Activated CD4-positive, alpha-beta T cell treated with anti-CD3 and anti-CD28 coated beads for 48 hours (primary cell): Measurements from ENCODE around the gene TUG1.

Experiments
- DNase-seq: peaks from one replicate; pipeline ENCODE4 v3.0.0-alpha.2; 2020

Gene TUG1

DNA sequence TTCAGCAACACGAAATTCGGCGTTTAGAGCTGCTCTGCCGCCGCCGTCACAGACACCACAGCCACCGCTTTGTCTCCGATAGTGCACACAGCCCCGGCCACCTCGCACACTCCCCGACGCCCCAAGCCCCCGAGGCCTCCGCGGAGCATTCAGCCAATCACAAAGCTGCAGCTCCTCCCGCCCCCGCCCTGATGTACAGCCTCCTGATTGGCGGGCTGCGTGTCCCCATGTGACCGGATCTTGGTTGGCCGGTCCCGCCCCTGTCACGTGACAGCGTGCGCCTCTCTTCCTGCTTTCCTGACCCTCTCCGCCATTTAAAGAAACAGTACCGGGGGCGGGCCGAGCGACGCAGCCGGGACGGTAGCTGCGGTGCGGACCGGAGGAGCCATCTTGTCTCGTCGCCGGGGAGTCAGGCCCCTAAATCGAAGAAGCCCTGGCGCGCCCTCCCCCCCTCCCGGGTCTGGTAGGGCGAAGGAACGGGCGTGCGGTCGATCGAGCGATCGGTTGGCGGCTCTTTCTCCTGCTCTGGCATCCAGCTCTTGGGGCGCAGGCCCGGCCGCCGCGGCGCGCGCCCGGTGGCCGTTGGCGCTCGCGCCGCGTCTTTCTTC, at the start of gene TUG1:
TUG1 (plus strand) TSS at position 342 of the 608 bp plus-strand sequence.
- DNase-seq, result peak; percentile 98

DNA sequence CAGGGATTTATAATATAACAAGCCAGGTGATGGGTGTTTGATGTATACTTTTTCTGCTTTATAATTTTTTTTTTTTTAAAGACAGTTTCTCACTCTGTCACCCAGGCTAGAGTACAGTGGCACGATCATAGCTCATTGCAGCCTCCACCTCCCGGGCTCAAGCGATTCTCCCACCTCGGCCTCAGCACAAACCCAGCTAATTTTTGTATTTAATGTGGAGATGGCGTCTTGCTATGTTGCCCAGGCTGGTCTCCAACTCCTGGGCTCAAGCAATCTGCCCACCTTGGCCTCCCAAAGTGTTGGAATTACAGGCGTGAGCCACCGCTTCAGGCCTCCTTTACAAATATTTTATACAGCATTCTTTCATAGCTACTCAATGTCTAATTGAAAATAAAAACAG, 49.1 kb upstream of the TUG1 start:
- no peak for DNase-seq

- DNase-seq, result peak; percentile 91
These were observed 48.7 kb upstream of the TUG1 start for GRCh38 chr22:30920407-30920806.

- peak; percentile 13 for DNase-seq
These were observed 48.0 kb upstream of the TUG1 start for GRCh38 chr22:30921108-30921507.

GRCh38 chr22:30922151-30922611, 46.9 kb upstream of the TUG1 start:
- peak; percentile 88 for DNase-seq

- no peak for DNase-seq
These were observed 45.7 kb upstream of the TUG1 start for GRCh38 chr22:30923168-30923900.

DNA sequence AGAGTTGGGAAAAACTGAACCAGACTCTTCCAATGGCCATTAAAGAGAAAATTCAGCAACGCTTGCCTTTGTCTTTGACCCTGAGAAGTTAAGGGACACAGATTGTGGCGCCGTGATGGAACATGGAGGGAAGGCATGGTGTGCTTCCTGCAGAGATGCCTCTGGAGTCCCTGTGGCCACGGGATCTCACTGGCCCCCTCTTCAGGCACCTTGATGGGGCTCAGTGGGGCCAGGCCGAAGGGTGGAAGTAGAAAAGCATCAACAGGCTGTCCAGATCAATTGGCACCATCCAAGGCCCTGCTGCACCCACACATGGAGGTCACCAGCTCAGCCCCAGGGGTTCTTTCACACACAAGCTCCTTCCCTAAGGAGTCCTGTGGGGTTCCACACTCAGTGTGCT, 43.4 kb upstream of the TUG1 start:
- DNase-seq, result no peak

- DNase-seq, result no peak
These were observed 42.4 kb upstream of the TUG1 start for GRCh38 chr22:30926706-30927105.

DNA sequence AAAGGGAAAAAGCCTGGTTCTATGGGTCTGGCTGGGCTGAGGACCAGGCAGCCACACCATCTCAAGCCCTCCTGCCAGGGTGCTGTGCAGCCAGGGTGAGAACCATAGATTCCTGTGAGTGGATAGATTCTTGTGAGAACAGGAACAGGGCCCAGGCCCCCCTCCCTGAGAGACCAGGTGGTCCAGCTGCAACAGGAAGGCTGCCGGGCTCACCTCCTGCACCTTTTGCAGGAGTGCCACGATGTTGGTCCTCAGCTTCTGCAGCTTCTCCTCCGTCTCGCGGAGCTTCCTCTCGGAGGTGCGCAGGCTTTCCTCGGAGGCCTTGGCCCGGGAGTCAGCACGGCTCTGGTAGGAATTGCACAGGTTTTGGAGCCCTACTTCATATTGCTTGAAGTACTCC, 41.3 kb upstream of the TUG1 start:
- no peak for DNase-seq

GRCh38 chr22:30928401-30928800, 40.7 kb upstream of the TUG1 start:
- no peak for DNase-seq

GRCh38 chr22:30930228-30930627, 38.8 kb upstream of the TUG1 start:
- DNase-seq, result no peak

DNA sequence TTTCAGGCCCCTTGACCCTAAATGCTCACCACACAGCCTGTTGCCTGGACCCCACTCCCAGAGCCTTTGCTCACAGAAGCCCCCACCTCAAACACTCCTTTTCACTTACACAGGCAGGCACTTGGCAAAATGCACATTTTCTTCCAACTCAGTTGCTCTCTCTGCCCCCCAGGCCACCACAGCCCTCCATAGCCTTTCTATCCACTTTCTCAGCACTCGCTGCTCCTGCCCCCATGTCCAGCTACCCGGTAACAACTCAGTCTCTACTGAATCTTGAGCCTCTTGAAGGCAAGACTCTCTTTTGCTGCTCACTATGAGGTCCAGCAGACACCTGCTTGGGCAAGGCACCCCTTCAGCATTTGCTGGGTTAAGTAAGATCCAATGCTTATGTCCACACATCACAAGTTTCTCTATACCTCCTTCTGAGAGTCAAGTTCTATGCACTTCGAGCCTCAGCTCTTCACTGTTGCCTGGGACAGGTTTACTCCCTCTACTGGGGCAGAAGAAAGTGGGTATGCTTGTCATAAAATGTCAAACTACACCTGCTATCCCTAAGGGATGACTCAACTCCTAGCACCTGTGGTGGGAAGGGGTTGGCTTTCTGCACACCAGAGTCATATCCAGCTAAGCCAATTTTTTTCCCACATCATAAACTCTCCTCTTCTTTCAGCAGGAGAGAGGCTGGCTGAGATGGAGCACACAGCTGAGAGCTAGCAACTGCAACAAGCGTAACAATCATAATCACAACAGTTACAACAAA, 37.3 kb upstream of the TUG1 start:
- no peak for DNase-seq

GRCh38 chr22:30932661-30933060, 36.4 kb upstream of the TUG1 start:
- no peak for DNase-seq

- no peak for DNase-seq
These were observed 35.6 kb upstream of the TUG1 start for GRCh38 chr22:30933457-30933856.

- no peak for DNase-seq
These were observed 35.0 kb upstream of the TUG1 start for GRCh38 chr22:30934053-30934452.

DNA sequence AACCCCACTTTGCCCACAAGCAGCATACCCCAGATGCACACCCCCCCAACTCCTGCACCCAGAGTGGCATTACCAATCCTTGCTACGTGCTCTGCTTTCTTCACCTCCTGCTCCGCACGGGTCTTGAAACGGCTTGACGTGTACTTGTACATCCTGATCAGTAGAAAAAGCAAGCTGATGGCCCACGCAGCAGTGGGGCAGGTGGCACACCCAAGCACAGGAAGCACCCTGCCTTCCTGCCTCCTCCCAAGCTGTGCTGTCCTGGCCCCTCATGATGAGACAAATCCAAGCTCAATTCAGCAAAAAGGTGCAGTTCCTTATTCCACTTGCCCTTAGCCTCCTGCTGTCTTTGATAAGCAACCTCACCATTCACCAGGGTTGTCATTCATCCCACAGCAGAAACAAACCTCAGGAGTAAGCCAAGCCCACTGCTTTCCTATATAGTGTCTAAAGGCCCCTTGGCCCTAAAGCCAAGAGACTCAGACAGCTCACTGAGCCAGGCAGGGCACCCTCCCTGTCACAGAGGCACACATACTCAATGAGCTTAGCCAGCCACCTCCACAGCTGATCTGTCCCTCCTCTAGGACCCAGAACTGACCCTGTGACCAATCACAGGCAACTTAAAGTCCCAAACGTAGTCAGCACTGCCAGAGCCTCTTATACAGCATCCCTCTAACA, 28.2 kb upstream of the TUG1 start:
- DNase-seq, result peak; percentile 58

DNA sequence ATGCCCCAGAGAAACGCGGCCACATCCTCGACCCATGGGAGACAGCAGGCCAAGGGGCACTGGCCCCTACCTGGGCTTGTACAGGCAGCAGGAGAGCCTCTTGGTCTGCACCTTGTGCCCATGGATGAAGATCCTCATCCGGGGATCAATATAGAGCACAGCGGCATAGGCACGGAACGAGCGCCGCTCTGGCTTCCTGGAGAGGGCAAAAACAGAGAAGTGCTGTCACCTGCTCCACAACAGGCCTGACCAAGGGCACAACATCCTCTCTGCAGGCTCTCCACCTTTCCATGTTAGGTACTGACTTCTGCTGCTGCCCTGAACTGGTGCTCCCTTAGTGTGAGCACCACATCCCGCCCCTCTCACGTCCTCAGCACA, 27.7 kb upstream of the TUG1 start:
- no peak for DNase-seq

- peak; percentile 40 for DNase-seq
These were observed 25.7 kb upstream of the TUG1 start for GRCh38 chr22:30943368-30943767.

DNA sequence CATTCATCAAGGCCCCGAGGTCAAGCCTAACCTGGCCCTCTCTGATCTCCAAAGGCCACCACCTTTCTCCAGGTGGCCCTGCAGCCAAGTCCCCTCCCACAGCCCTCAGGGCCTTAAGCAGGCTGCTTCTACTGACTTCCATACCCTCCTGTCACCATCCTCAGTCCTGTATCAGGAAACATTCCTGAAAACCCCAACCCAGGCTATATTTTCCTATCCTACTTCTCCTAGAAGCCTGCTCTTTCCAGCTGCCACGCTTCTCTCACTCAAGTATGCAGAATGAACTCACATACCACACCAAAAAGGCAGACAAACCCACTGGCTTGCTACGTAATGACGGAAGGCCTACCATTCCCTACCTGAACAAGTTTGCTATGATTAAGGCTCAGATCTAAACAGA, 24.1 kb upstream of the TUG1 start:
- DNase-seq, result no peak

DNA sequence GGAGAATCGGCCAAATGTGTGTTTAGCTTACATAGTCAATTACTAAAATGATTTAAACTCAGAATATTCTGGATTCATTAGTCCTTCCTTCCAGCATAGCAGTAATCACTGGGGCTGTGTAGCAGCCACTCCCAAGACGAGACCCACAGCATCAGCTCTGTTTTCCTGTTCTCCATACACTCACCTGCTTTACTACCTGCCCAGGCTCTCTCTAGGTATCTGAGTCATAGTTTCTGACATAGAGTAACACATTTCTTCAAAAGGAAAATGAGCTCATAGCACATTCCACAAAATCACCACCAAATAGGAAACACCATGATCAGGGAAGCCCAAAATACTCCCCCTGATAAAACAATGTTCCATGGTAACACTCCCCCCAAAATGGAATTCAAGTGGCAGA, 23.4 kb upstream of the TUG1 start:
- DNase-seq, result no peak

DNA sequence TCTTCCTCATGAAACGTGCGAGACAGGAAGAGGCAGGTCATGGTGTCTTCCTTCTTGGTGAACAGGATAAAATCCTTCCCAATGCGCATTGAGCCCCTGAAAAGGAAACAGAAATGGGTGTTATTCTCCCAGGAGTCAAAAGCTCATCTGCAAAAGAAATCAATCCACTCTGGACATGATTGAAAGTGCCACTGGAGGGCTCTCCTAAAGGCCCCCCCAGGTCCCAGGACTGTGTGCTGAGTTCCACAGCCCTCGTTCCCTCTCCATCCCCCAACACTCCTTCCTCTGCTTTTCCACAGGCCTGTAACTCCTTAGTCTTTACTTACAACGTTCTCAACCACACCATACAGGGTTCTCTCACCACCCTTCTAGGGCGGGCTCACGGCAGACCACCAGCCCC, 22.7 kb upstream of the TUG1 start:
- no peak for DNase-seq

DNA sequence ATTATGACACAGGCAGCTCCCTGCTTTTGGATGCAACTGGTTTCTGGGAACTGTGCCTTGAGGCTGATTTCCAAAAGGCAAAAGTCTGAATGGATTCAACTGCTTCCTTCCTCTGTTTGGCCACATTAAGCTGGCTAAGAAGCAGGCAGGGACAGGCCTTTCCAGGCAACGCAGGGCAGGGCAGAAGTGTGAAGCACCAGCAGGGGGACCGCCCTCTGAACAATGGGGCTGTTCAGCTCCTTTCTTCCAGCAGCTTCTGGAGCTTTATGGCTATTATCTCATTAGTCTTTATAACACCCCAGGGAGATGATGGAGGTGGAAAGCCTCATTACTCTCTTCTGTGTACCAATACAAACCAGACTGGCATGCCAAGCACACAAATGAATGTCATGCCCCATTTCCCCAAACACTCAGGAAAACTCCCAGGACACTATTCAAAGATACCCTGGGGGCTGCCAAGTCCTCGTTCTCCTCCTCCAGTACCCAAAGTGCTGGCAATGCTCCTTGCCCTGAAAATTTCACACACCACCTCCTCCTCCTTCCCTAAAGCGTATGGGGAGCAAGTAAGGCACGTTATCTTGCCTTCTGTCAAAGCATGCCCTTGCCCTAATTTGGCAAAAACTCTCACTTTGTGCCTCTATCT, 21.8 kb upstream of the TUG1 start:
- DNase-seq, result no peak
